H1 (cell line): Measurements from ENCODE around the gene TBX6. TPM values are rescaled to one million over a fixed set of nuclear protein-coding genes. Genes with fewer than 3 reads are reported as not detected.

Source experiments
- CHD7 ChIP-seq: fragments of 300-600 bp; sonication (generic); IDR thresholded peaks from 2 replicates; pipeline ENCODE4 v1.7.1; 2012; ENCODE audit warnings: low read length, moderate library complexity, mild to moderate bottlenecking, inconsistent platforms; ENCODE audit not compliant: insufficient replicate concordance
- HDAC6 ChIP-seq: IDR thresholded peaks from one replicate; pipeline ENCODE4 v1.7.1; 2012; ENCODE audit warnings: low read depth, mild to moderate bottlenecking, inconsistent platforms, low read length, moderate library complexity
- TBP ChIP-seq: IDR thresholded peaks from 2 replicates; pipeline ENCODE4 v1.6.1; 2011; ENCODE audit warnings: low read depth, low read length, improper control_type of control experiment
- TEAD4 ChIP-seq: IDR thresholded peaks from 2 replicates; pipeline ENCODE4 v1.6.1; 2012; ENCODE audit warnings: low read depth, low read length, inconsistent platforms, mixed read lengths
- YY1 ChIP-seq: IDR thresholded peaks from 2 replicates; pipeline ENCODE4 v1.6.1; 2011; ENCODE audit warnings: low read depth, mild to moderate bottlenecking, low read length
- polyA plus RNA-seq, 7 experiments: library from polyadenylated mRNA; depleted of rRNA in 3 of 7; stranded (reverse) in 5 of 7; unstranded in 2 of 7; fragments of >200 nt in 5 of 7; fragments of 200-250 nt in 2 of 7; gene quantifications; 1 replicate in 5 of 7; 2 replicates in 1 of 7; 4 replicates in 1 of 7; pipeline versions ENCODE4 v1.2.1 to v1.2.3, GENCODE V29; 2011 to 2013; ENCODE audit warnings: missing spikeins in 2 of 7, mixed read lengths in 2 of 7
- total RNA-seq: library from RNA; stranded (reverse); fragmentation: NEBNext Ultra II Directional; extraction: Animal tissue kit (Norgen Biotek cat#: 25700); gene quantifications from 2 replicates; pipeline ENCODE4 v1.2.1, GENCODE V29; 2021

TBX6 gene
- total and polyA plus RNA-seq, 2 of the 8 experiments (the other 6 are each of a cell fraction or from before 2014, with no cell fraction given), result 2.2 to 2.8 TPM

GRCh38 chr16:30070490-30070889 lies 21.2 kb downstream of the TBX6 start (continued):
- TF ChIP-seq CHD7, result no peak
- no peak for TF ChIP-seq TBP
- no peak for TF ChIP-seq HDAC6
- TF ChIP-seq YY1, result no peak
- no peak for TF ChIP-seq TEAD4
- TF ChIP-seq, all 59 proteins: peak for 0
